AG09309 (cell line): Measurements from ENCODE around the gene OR4L1.
"Not testable (repeated sequence)": the region's sequence is repeated elsewhere in the genome, so short reads cannot be mapped to it uniquely, and the experiment has no call there.

Experiments used
- DNase-seq: peaks from one replicate; pipeline ENCODE4 v3.0.0-alpha.2; 2010; ENCODE audit warnings: low read depth
- H3K4me3 ChIP-seq: 2 replicates; pipeline ENCODE4 v1.5.1; 2011; ENCODE audit warnings: mild to moderate bottlenecking, low read depth, low read length, moderate library complexity; ENCODE audit not compliant: control insufficient read depth
- CTCF ChIP-seq: IDR thresholded peaks from 2 replicates; pipeline ENCODE4 v1.5.1; 2011; ENCODE audit warnings: mild to moderate bottlenecking, low read depth, low read length, inconsistent platforms; ENCODE audit not compliant: insufficient read depth, control insufficient read depth; ENCODE audit errors: missing control alignments

OR4L1 gene

GRCh38 chr14:20092050-20092449, 32.2 kb downstream of the OR4L1 start:
- DNase-seq = no peak
- TF ChIP-seq CTCF = no peak
- H3K4me3 ChIP-seq = no peak overlapping the region

GRCh38 chr14:20093442-20093841, 33.6 kb downstream of the OR4L1 start:
- DNase-seq = no peak
- H3K4me3 ChIP-seq = no peak overlapping the region
- TF ChIP-seq CTCF = no peak

- H3K4me3 ChIP-seq, DNase-seq: not testable (repeated sequence)
Measured at GRCh38 chr14:20098926-20099770, 39.3 kb downstream of the OR4L1 start.

- no peak for TF ChIP-seq CTCF
- H3K4me3 ChIP-seq = no peak within 1 kb of the TSS
Measured at GRCh38 chr14:20110438-20110837, 50.6 kb downstream of the OR4L1 start, which contains the start of gene OR4K17. OR4K17 (plus strand) TSS chr14:20110739; CDS start chr14:20117500, 6,761 bp downstream.

More at GRCh38 chr14:20110438-20110837, 50.6 kb downstream of the OR4L1 start, which contains the start of gene OR4K17:
- DNase-seq = no peak
